NCI-H2196 treated with DMSO at 0.1 percent for 48 hours (cell line): ENCODE data around the gene UMPS.
"Not testable (repeated sequence)": the region's sequence is repeated elsewhere in the genome, so short reads cannot be mapped to it uniquely, and the experiment has no call there.

Source experiments
- DNase-seq: peaks from one replicate; lab custom pipeline; 2025; ENCODE audit not compliant: unreplicated experiment; lab: John Stamatoyannopoulos, UW

UMPS gene

DNA sequence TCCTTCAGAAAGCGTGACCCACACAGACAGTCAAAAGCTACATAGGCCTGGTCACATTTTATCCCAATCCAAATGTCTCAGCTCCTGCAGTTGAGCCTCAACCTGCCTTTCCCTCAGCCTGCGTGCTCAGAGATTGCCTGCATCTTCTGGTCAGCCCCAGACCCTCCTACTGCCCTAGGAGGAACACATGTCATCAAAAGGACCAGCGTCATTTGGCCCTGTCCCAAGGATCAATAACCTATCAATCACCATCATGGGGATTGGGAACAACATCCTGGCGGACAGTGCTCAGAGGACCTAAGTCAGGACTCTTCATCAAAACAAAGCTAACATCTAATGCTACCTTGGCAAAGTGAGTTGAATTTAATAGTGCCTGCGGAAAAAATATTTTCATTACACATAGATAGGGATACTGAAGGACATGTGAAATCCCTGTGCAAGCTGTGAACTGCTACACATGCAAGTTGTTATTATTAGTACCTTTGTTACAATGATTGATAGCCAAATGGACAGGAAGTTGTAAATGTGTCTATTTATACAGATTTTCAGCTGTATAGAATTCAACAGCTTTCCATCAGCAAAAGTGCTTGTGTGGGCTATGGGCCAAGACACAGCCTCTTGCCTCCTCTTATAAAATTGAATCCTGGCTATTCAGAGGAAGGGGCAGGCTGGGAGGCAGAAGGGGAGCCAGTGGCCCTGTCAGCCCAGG is 47.7 kb downstream of the UMPS start:
- no peak for DNase-seq

DNA sequence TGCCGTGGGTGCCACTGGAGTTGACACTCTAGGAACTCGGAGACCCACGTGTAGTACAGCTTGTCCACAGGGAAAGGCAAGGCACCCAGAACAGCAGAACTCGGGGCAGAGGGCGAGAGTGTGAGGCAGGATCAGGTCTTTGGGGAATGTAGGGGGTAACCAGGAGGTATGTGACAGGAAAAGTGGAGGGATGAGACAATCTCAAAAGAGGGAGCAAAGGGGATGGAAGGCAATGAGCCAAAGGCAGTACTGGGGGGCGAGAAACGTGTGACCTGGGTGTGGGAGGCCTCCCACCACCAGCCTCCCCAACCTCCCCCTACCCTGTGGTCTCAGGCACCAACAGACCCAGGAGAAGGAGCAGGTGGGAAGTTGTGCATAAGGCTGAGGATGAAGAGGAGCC is 48.9 kb downstream of the UMPS start:
- no peak for DNase-seq

DNA sequence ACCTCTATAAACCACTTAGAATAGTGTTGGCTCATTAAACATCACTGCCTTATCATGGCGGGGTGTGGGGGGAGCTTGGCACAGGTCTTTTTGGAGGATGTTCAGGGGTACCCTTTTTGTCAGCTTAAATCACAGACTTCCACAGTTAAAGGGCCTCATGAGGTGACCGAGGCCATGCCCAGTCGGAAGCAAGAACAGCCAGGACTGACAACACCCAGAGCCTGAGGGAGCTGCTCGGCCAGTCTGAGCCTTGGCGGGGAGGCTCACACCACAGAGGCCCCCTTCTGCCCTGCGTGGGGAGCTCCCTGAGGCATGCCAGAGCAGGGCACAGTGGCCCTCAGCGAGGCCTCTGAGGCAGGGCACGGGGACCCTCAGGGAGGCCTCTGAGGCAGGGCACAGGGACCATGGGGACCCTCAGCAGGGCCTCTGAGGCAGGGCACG is 49.5 kb downstream of the UMPS start:
- DNase-seq: no peak

DNA sequence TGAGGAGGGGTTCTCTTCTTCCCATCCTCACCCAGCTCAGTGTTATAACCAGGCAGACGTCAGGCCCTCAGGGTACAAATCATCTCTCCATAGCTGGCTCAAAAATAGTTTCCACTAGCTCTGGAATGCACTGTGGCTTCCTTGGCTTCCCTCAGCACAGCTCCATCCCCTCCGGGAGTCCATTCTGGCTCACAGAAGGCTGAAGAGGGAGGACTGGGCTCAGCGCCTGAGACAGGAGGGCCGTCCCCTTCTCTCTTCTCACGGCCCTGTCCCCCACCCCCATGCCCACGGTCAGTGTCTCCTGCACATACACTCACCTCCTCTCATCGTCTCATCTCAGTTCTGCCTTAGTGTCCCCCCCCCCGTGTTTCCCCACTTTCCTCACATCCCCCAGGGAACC is 50.1 kb downstream of the UMPS start:
- no peak for DNase-seq

DNA sequence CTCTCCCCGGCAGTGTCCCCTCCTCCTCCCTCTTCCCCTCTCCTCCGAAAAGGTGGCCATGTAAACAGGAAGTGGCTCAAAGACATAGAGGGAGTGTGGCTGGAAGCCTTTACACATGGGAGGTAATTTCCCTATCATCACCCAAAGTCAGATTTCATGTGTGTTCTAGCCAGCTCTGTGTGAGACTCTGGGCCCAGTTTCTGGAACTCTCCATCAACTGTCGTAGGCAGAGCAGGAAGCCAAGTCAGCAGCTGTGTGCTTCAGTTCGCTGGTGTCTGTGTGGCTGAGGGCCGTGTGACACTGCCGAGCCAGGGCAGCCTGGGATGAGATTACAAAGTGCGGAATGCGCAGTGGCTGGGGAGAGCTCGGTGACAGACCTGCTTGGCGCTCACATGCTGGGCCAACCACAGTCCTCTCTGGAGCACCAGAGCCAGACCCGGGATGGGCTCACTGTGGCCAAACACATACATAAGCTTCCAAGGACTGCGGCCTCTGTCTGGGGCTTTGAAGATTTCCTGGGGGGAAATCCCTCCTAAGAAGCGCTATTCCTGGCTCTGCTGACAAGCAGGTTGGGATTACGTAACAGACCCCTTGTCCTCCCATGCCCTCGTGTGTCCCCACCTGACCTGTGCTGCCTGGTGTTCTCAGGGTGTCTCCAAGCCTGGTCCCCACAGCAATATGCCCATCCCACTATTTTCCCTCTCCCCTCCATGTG is 50.7 kb downstream of the UMPS start:
- no peak for DNase-seq

DNA sequence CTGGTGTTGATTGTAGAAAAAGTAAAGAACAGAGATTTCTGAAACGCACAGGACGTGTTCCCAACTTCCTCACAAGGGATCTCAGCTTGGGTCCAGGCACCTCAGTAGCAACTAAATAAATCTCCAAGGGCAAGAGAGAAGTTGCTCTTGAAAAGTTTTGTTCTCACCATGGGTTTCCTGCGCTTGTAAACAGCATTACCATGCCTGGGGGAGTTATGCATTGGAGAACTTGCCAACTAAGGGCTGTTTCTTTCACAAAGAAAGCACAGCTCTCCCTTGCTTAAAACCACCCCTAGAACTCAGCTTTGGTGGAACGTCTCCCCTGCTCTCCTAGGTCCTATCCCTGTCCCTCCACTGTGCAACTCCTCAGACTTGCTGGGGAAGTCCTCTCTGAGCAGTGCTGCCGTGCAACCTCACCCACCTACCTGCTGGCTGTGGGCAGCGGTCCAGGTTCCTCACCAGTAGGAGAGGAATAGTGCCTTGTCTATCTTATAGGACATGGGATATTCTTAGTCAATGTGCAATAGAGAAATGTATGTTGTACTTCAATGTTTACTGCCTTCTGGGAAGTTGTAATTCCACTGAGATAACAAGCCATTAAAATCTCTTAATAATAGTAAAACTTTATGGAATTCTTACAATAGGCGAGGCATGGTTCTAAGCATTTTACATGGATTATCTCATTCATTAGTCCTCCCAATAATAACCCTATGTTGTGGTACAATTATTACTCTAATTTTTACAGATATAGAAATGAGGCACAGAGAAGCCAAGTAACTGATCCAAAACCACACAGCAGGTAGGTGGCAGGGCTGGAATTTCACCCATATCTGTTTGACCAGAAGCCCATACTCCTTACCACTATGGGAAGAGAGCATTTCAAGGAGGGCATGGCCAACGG is 51.5 kb downstream of the UMPS start:
- DNase-seq: no peak

DNA sequence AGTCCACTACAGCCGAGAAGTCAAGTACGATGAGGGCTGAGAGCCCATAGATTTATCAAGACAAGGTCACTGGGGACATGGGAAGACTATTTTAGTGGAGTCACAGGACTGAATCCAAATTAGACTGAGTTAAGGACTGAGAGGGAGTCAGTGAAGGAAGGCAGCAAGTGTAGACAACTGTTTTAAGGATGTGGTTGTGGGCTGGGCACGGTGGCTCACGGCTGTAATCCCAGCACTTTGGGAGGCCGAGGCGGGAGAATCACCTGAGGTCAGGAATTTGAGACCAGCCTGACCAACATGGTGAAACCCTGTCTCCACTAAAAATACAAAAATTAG is 52.1 kb downstream of the UMPS start:
- not testable (repeated sequence) for DNase-seq

DNA sequence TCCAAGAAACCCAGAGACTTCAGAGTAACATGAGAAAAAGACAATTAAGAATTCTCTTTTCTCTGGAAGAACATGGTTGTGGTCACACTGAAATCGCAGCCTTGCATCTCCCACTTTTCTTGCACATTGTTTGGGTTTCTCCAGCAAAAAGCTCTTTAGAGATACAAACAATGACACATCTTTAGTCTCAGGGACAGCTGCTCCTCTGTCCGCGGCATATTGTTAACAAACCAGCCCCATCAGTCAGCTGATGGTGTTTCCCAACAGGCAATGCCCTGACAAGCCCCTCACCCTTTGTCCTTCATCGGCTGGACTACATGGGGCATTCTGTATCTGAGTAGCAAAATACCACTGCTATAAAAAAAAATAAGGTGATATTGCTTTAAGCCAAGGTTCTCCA is 53.4 kb downstream of the UMPS start:
- no peak for DNase-seq

DNA sequence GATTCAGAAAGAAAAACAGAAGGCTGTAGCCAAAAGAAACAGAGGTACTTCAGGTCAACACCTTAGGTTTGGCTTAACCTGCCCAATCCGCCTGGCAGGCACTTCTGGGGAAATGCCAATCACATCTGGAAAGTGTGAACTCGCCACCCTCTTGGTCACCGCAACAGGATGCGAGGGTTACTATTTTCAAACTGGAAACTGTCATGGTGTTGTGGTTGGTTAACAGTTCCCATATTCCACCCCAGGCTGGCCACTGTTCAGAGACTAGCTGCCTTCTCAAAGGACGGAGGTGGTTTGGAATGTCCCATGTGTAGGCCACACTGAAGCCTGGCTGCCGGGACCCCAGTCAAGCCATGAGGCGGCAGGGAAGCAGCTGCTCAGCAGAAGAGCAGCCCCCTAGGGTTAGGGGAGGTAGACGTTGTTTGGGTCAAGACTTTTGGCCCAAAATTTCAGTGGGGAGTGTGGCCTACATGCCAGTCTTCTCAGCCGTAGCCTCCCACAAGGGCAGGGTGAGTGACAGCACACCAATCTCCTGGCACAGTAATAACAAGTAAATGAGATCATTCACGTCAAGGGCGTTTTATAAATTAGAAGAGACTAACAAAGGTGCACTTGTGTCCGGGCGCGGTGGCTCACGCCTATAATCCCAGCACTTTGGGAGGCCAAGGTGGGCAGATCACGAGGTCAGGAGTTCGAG is 54.6 kb downstream of the UMPS start:
- DNase-seq: no peak

DNA sequence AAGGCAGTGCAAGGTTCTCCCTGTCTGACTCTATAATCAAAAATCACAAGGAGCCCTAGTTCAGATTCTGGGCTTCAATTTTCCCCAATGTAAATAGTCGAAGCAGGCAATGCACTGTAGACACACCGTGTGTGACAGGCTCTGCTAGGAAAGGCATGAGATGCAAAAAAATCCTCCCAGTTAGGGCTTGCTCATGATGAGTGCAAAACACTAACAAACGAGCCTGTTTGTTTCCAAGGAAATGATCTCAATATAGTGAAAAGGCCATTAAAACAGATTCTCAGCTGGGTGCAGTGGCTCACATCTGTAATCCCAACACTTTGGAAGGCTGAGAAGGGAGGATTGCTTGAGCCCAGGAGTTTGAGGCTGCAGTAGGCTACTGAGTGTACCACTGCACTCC is 55.7 kb downstream of the UMPS start:
- DNase-seq: no peak

DNA sequence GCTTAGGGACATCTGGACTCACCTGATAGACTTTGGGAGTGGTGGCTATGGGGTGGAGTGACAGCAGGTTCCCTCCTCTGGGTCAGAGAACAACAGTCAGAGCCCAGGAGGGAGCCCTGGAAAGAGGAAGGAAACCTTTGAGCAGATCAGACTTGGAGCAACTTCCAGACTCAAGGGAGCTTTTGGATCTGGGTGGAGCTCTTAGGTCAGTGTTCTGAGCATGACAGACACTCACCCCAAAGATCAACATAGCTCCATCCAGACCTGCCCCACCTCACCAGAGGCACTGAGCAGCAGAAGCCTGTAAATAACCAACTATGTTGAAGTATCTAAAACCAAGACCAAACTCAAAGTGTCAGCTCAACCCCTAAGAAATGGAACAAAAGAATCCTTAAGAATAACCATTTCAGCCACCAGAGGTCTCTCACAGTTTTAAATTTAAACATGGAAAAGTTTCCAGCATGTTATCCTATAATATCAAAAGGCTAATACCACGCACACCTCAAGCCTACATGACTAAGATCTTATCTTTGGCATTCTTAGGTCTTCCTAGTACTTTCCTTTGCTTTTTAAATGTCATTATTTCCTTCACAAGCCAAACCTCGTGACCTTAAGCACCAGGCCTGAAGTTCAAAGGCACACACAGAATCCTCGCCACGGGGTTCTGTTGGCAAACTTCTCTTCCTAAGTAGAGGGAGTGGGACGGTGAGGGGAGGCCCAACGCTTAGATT is 56.4 kb downstream of the UMPS start:
- DNase-seq: no peak

DNA sequence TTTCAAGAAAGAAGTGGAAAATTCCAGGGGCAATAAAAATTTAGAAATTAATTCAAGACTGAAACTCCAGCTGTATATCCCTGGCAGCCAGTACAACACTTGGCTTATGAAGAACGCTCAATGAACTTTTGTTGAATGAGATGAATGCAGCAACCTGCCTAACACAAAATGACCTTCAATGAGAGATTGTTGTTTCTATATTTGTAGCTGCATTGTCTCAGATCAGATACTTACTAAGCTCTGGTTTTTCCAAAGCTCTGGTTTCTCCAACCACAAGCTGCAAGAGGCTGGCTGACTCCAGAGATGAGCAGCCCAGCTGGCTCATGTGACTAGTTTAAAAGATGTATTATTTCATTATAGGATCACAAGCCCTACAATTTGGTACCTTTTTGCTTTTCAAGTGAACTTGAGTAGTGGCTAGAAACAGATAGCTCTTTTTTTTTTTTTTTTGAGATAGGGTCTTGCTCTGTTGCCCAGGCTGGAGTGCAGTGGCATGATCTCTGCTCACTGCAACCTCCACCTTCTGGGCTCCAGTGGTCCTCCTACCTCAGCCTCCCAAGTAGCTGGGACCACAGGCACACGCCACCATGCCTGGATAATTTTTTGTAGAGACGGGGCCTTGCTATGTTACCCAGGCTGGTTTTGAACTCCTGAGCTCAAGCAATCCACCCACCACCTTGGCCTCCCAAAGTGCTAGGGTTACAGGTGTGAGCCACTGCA is 57.4 kb downstream of the UMPS start:
- no peak for DNase-seq

DNA sequence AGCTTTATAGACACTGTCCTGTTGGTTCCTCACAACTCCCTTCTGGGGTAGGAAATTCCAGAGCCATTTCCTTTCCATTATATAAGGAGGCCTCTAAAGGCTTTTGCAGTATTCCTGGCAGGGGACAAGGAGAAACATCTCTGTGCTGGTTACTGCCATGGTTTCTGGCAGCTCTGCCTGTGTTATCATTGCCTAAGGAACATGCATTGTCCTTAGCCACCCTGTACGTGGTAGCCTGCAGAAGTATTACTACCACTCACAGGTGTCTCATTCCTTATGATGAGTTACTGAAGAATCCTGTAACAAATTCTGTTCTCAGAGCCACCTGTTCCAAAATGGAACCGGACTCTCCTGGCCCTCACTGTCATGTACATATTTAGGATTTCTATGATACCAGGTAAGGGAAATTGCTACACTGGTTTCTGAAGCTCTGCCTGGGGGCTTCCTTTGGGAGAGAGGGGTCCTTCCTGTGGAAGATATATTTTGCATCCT is 58.0 kb downstream of the UMPS start:
- no peak for DNase-seq

DNA sequence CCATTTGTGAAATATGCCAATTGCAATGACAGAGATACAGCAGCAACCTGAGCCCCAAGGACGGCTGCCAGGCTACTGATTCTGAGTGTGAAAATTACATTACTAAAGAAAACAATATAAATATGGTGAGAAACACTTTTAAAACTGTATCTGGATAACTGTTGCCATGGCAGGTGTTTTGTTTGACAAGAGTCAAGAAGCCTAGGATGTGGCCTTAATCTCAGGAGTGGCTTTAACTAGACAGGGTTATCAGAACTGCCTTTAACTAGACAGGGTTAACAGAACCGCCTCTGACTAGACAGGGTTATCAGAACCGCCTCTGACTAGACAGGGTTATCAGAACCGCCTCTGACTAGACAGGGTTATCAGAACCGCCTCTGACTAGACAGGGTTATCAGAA is 58.9 kb downstream of the UMPS start:
- not testable (repeated sequence) for DNase-seq

DNA sequence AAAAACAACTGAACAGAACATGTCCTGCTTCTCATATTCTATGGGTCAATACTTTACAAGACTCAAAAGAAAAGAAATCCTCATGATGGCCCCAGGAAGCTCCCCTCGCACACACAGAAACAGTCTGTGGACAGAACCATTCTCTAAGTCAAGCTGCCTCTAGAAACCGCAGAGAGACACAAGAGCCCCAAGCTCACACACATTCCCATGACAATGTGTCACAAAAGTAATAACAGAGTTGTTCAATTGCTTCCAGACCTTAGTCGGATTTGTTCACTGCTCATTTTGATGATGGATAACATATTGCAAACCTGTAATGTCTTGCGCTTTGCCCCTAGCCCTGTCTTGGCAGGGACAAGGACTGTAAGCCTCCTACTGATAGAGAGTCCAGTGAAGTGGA is 60.9 kb downstream of the UMPS start:
- DNase-seq: no peak

DNA sequence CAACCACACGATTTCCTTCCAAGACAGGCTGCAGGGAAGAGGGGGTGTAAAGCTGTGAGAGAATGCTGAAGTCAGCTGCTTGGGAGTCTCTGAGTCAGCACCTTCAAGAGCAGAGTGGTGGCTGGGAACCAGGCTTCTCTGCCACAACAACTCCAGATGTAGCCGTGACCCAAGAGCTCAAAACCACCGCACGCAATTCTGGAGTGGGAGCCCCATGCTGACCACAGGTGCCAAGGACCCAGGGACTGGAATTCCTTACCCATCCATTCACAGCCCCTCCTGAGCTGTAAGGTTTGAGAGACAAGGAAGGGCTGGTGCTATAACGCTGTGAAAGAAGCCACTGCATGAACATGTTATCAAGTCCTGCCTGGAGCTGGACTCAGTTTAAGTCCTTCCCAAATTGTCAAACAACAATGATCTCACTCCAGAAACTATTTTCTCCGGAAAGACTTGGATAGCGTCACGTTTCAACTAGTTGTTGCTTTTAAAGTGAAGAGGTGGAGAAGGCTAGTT is 61.4 kb downstream of the UMPS start:
- DNase-seq: no peak

DNA sequence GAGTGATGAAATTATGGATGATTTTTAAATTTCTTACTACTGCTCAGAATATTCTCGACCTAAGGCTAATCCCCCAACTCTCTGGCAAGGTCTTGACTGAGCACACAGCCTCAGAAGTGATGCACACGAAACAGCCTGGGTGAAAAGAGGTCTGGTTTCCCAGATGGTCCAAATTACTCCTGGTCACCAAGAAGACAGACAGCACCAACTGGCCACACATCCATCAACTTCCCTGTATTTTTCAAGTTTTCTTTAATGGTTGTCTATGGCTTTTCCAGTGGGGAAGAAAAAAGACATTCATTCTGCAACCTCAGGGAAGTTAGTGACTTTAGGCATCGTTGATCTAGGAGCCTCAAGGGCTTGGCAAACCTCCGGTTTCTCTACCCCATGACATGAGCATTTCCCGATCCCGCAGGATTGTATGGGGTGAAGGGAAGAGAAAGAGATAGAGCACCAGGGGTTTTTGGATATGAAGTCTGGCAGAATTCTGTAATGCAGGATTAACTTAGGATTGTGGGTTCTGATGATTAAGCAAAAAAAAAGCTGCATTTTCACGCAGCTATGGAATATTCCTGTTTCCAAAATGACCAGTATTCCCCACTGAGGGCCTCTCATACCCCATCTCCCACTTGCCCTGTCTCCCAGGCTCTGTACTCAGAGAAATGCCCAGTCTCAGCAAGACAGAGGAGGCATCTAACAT is 62.2 kb downstream of the UMPS start:
- DNase-seq: no peak

DNA sequence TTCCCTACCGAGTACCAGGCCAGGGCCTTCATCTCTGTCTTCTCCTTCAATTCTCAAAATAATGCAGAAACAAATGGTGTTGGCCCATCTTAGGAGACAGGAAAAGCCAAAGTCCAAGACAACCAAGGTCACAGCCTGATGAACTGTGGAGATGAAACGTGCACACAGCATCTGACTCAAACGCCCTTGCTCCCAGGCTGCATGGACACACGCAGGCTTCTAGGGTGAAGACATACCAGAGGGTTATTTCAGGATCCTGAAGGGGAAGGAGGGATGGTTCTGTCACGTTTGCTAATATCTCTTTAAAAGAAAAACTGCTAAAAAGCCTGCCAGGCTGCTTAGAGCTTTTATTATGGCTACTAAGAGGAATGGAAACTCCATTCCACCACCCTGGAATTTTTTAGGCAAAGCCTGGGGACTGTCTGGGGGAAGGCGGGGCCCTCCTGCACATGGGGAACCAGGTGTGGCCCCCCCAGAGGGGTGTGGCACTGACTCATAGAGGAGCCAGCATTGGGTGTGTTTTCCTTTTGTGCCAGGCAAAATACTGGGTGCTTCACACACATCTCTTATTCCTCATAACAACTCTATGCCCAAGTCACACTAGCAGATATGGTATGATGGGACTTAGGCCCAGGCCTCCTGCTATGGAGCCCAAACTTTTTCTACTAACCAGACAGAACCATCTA is 62.9 kb downstream of the UMPS start:
- DNase-seq: no peak
